ENCODE data around the gene CELF2.

CELF2 gene

GRCh38 chr10:11159543-11160215, 142.0 kb downstream of the CELF2 start:
- Histone ChIP-seq H3K4me3 (ENCODE audit: low read depth in 1 of 2, low read length in 2 of 2) (no peak overlapping the region), H3K4me2 (ENCODE audit: insufficient read depth, low read length) (no peak overlapping the region), H3K27me3 (ENCODE audit: insufficient read depth, low read length, poor library complexity) (no peaks in the 10 kb centered on the region), H3K36me3 (ENCODE audit: insufficient read depth, low read length) (no peaks in the 10 kb centered on the region), H3K4me1 (ENCODE audit: insufficient read depth, low read length) (peaks cover 28% of the 10 kb centered on the region), H4K20me1 (ENCODE audit: insufficient read depth, low read length) (no peaks in the 10 kb centered on the region), H3K9ac (ENCODE audit: low read depth, low read length) (no peak overlapping the region), H3K27ac (ENCODE audit: low read length) (no peak overlapping the region), H3K79me2 (ENCODE audit: insufficient read depth, low read length) (peaks cover 12% of the 10 kb centered on the region), H3K9me3 (ENCODE audit: insufficient read depth, low read length, severe bottlenecking) (no peaks in the 10 kb centered on the region), H2AFZ (ENCODE audit: low read depth, low read length) (no peak overlapping the region)
- DNase-seq = no peak
- no peak for TF ChIP-seq EZH2 (IDR thresholded peaks at IDR 0.05; ENCODE audit: borderline replicate concordance, low read depth, low read length, severe bottlenecking)
- TF ChIP-seq, protein P1, sequence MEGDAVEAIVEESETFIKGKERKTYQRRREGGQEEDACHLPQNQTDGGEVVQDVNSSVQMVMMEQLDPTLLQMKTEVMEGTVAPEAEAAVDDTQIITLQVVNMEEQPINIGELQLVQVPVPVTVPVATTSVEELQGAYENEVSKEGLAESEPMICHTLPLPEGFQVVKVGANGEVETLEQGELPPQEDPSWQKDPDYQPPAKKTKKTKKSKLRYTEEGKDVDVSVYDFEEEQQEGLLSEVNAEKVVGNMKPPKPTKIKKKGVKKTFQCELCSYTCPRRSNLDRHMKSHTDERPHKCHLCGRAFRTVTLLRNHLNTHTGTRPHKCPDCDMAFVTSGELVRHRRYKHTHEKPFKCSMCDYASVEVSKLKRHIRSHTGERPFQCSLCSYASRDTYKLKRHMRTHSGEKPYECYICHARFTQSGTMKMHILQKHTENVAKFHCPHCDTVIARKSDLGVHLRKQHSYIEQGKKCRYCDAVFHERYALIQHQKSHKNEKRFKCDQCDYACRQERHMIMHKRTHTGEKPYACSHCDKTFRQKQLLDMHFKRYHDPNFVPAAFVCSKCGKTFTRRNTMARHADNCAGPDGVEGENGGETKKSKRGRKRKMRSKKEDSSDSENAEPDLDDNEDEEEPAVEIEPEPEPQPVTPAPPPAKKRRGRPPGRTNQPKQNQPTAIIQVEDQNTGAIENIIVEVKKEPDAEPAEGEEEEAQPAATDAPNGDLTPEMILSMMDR (IDR thresholded peaks at IDR 0.05; ENCODE audit: borderline replicate concordance, extremely low read depth, low read length, poor library complexity, severe bottlenecking) = no peak
- no peak for ATAC-seq (ENCODE audit: insufficient read depth, low read depth)

GRCh38 chr10:11161096-11161495, 143.4 kb downstream of the CELF2 start:
- Histone ChIP-seq H2AFZ (ENCODE audit: low read depth, low read length) (no peak overlapping the region), H3K9me3 (ENCODE audit: insufficient read depth, low read length, severe bottlenecking) (no peaks in the 10 kb centered on the region), H3K4me3 (ENCODE audit: low read depth in 1 of 2, low read length in 2 of 2) (no peak overlapping the region), H3K27me3 (ENCODE audit: insufficient read depth, low read length, poor library complexity) (no peaks in the 10 kb centered on the region), H3K4me2 (ENCODE audit: insufficient read depth, low read length) (no peak overlapping the region), H3K4me1 (ENCODE audit: insufficient read depth, low read length) (peaks cover 28% of the 10 kb centered on the region), H4K20me1 (ENCODE audit: insufficient read depth, low read length) (no peaks in the 10 kb centered on the region), H3K27ac (ENCODE audit: low read length) (no peak overlapping the region), H3K9ac (ENCODE audit: low read depth, low read length) (no peak overlapping the region), H3K36me3 (ENCODE audit: insufficient read depth, low read length) (no peaks in the 10 kb centered on the region; the same call in 1 of the 2 replicates), H3K79me2 (ENCODE audit: insufficient read depth, low read length) (peaks cover 25% of the 10 kb centered on the region)
- TF ChIP-seq EZH2 (IDR thresholded peaks at IDR 0.05; ENCODE audit: borderline replicate concordance, low read depth, low read length, severe bottlenecking) = no peak
- TF ChIP-seq, protein P1 (IDR thresholded peaks at IDR 0.05; ENCODE audit: borderline replicate concordance, extremely low read depth, low read length, poor library complexity, severe bottlenecking) = no peak
- no peak for DNase-seq
- no peak for ATAC-seq (ENCODE audit: insufficient read depth, low read depth)

DNA sequence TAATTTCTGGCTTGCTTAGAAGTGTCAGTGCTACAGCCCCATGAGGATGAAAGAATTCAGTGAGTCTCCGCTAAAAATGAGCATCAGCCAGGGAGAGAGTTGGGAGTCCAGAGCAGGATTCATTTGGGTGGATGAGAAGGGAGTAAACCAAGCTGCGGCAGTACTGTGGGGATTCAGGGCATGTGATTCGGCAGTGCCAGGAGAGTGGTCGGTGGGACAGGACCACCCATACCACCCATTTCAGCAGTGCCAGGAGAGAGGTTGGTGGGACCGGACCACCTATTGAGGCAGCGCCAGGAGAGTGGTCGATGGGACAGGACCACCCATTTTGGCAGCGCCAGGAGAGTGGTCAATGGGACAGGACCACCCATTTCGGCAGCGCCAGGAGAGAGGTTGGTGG, 144.2 kb downstream of the CELF2 start:
- Histone ChIP-seq H3K4me2 (ENCODE audit: insufficient read depth, low read length) (no peak overlapping the region), H3K27me3 (ENCODE audit: insufficient read depth, low read length, poor library complexity) (no peaks in the 10 kb centered on the region), H4K20me1 (ENCODE audit: insufficient read depth, low read length) (no peaks in the 10 kb centered on the region), H3K36me3 (ENCODE audit: insufficient read depth, low read length) (peaks cover 4% of the 10 kb centered on the region; the same call in 1 of the 2 replicates), H3K9me3 (ENCODE audit: insufficient read depth, low read length, severe bottlenecking) (no peaks in the 10 kb centered on the region), H3K4me3 (ENCODE audit: low read depth in 1 of 2, low read length in 2 of 2) (no peak overlapping the region), H2AFZ (ENCODE audit: low read depth, low read length) (no peak overlapping the region), H3K4me1 (ENCODE audit: insufficient read depth, low read length) (peaks cover 36% of the 10 kb centered on the region), H3K9ac (ENCODE audit: low read depth, low read length) (no peak overlapping the region), H3K27ac (ENCODE audit: low read length) (peak overlapping the region; percentile 97), H3K79me2 (ENCODE audit: insufficient read depth, low read length) (peaks cover 33% of the 10 kb centered on the region)
- ATAC-seq (ENCODE audit: insufficient read depth, low read depth) = no peak
- TF ChIP-seq EZH2 (IDR thresholded peaks at IDR 0.05; ENCODE audit: borderline replicate concordance, low read depth, low read length, severe bottlenecking) = no peak
- DNase-seq = no peak

- Histone ChIP-seq H3K4me2 (ENCODE audit: insufficient read depth, low read length) (peak overlapping the region; percentile 77), H3K27ac (ENCODE audit: low read length) (peak overlapping the region; percentile 97), H3K4me1 (ENCODE audit: insufficient read depth, low read length) (peaks cover 47% of the 10 kb centered on the region), H3K9me3 (ENCODE audit: insufficient read depth, low read length, severe bottlenecking) (no peaks in the 10 kb centered on the region), H2AFZ (ENCODE audit: low read depth, low read length) (peak overlapping the region; percentile 92), H3K79me2 (ENCODE audit: insufficient read depth, low read length) (peaks cover 44% of the 10 kb centered on the region), H3K4me3 (ENCODE audit: low read depth in 1 of 2, low read length in 2 of 2) (peak overlapping the region in 1 of 2 experiments; percentile 70; a peak in 2 of 4 replicates), H4K20me1 (ENCODE audit: insufficient read depth, low read length) (no peaks in the 10 kb centered on the region), H3K36me3 (ENCODE audit: insufficient read depth, low read length) (peaks cover 14% of the 10 kb centered on the region), H3K9ac (ENCODE audit: low read depth, low read length) (peak overlapping the region; percentile 92), H3K27me3 (ENCODE audit: insufficient read depth, low read length, poor library complexity) (no peaks in the 10 kb centered on the region)
- TF ChIP-seq, protein P1 (IDR thresholded peaks at IDR 0.05; ENCODE audit: borderline replicate concordance, extremely low read depth, low read length, poor library complexity, severe bottlenecking) = peak; percentile 54
- no peak for TF ChIP-seq EZH2 (IDR thresholded peaks at IDR 0.05; ENCODE audit: borderline replicate concordance, low read depth, low read length, severe bottlenecking)
- ATAC-seq (ENCODE audit: insufficient read depth, low read depth) (peak; percentile 79), DNase-seq (peak; percentile 91)
These were observed 145.3 kb downstream of the CELF2 start for GRCh38 chr10:11162828-11163599.

Data from DND-41 (cell line).